Liver (tissue), 9 donors: ENCODE data around the gene UPK1A. TPM values are rescaled to one million over a fixed set of nuclear protein-coding genes. Genes with fewer than 3 reads are reported as not detected.

Experiments used
- DNase-seq: peaks from one replicate; pipeline ENCODE4 v3.0.0-alpha.2; 2017; ENCODE audit warnings: low spot score
- H3K27ac ChIP-seq, 2 donors: one replicate each; pipeline ENCODE4 v1.7.0; 2013; ENCODE audit warnings: inconsistent platforms in 2 of 2, low read length in 2 of 2, control low read depth in 1 of 2, low read depth in 1 of 2, mild to moderate bottlenecking in 1 of 2
- H3K27me3 ChIP-seq, 4 donors: one replicate each; pipeline versions ENCODE4 v1.6.1 to v1.7.0; 2013; ENCODE audit warnings: low read length in 3 of 4, inconsistent platforms in 1 of 4, mild to moderate bottlenecking in 1 of 4, moderate library complexity in 1 of 4; ENCODE audit not compliant: control insufficient read depth in 4 of 4, insufficient read depth in 4 of 4
- H3K36me3 ChIP-seq, 4 donors: one replicate each; pipeline versions ENCODE4 v1.6.1 to v1.7.0; 2013; ENCODE audit warnings: low read length in 3 of 4, mild to moderate bottlenecking in 3 of 4, low read depth in 1 of 4, moderate library complexity in 1 of 4; ENCODE audit not compliant: control insufficient read depth in 4 of 4, insufficient read depth in 3 of 4
- H3K4me1 ChIP-seq, 4 donors: one replicate each; pipeline versions ENCODE4 v1.6.1 to v1.7.0; 2013; ENCODE audit warnings: low read length in 3 of 4, mild to moderate bottlenecking in 3 of 4, moderate library complexity in 1 of 4; ENCODE audit not compliant: control insufficient read depth in 4 of 4, insufficient read depth in 4 of 4
- H3K4me3 ChIP-seq, 3 donors: one replicate each; pipeline versions ENCODE4 v1.6.1 to v1.7.0; 2013; ENCODE audit warnings: low read length in 3 of 3, control low read depth in 1 of 3, low read depth in 1 of 3, mild to moderate bottlenecking in 1 of 3
- H3K9ac ChIP-seq, 2 donors: one replicate each; pipeline ENCODE4 v1.7.0; 2013; ENCODE audit warnings: low read length in 2 of 2, mild to moderate bottlenecking in 2 of 2, moderate library complexity in 2 of 2, control low read depth in 1 of 2, low read depth in 1 of 2
- H3K9me3 ChIP-seq, 4 donors: one replicate each; pipeline versions ENCODE4 v1.6.1 to v1.7.0; 2013; ENCODE audit warnings: low read length in 3 of 4; ENCODE audit not compliant: control insufficient read depth in 4 of 4
- ATF3 ChIP-seq: IDR thresholded peaks from 2 replicates; pipeline ENCODE4 v1.6.1; 2016; ENCODE audit warnings: antibody characterized with exemption
- CTCF ChIP-seq: fragments of 150-350 bp; IDR thresholded peaks from 2 replicates; pipeline ENCODE4 v1.5.1; 2017; ENCODE audit warnings: improper control_type of control experiment, low read depth, low read length; ENCODE audit not compliant: missing input control
- EGR1 ChIP-seq, 2 donors: IDR thresholded peaks; 2 replicates each; pipeline ENCODE4 v1.6.1; 2016 to 2018; ENCODE audit warnings: antibody characterized with exemption in 2 of 2, low read depth in 2 of 2
- FOXA1 ChIP-seq: IDR thresholded peaks from 2 replicates; pipeline ENCODE4 v1.6.1; 2016; ENCODE audit warnings: antibody characterized with exemption
- FOXA2 ChIP-seq: IDR thresholded peaks from 2 replicates; pipeline ENCODE4 v1.6.1; 2016; ENCODE audit warnings: antibody characterized with exemption
- GABPA ChIP-seq, 2 donors: IDR thresholded peaks in 1 of 2; conservative IDR thresholded peaks in 1 of 2; 2 replicates each; pipeline ENCODE4 v1.6.1; 2016; ENCODE audit warnings: antibody characterized with exemption in 2 of 2, mild to moderate bottlenecking in 1 of 2, moderate library complexity in 1 of 2
- HNF4A ChIP-seq, 2 donors: conservative IDR thresholded peaks; 2 replicates each; pipeline ENCODE4 v1.6.1; 2016; ENCODE audit warnings: antibody characterized with exemption in 2 of 2, mild to moderate bottlenecking in 2 of 2
- HNF4G ChIP-seq: IDR thresholded peaks from 2 replicates; pipeline ENCODE4 v1.6.1; 2016; ENCODE audit warnings: antibody characterized with exemption
- JUND ChIP-seq, 2 donors: IDR thresholded peaks; 2 replicates each; pipeline ENCODE4 v1.6.1; 2016; ENCODE audit warnings: antibody characterized with exemption in 2 of 2
- NR2F2 ChIP-seq: IDR thresholded peaks from 2 replicates; pipeline ENCODE4 v1.6.1; 2016; ENCODE audit warnings: antibody characterized with exemption
- RAD21 ChIP-seq, 2 donors: IDR thresholded peaks; 2 replicates each; pipeline ENCODE4 v1.6.1; 2016; ENCODE audit warnings: antibody characterized with exemption in 2 of 2, mild to moderate bottlenecking in 2 of 2
- RXRA ChIP-seq, 2 donors: IDR thresholded peaks; 2 replicates each; pipeline ENCODE4 v1.6.1; 2017 to 2018; ENCODE audit warnings: antibody characterized with exemption in 2 of 2, mild to moderate bottlenecking in 1 of 2
- SP1 ChIP-seq: IDR thresholded peaks from 2 replicates; pipeline ENCODE4 v1.6.1; 2018; ENCODE audit warnings: antibody characterized with exemption, mild to moderate bottlenecking
- TAF1 ChIP-seq: conservative IDR thresholded peaks from 2 replicates; pipeline ENCODE4 v1.6.1; 2016; ENCODE audit warnings: antibody characterized with exemption, mild to moderate bottlenecking
- YY1 ChIP-seq: IDR thresholded peaks from 2 replicates; pipeline ENCODE4 v1.6.1; 2016; ENCODE audit warnings: antibody characterized with exemption, mild to moderate bottlenecking
- ZBTB33 ChIP-seq: IDR thresholded peaks from 2 replicates; pipeline ENCODE4 v1.6.1; 2016; ENCODE audit warnings: antibody characterized with exemption
- WGBS: extraction: QIAGEN DNeasy Blood & Tissue Kit; methylation state at CpG from one replicate; pipeline ENCODE4 v1.1.7; 2013; 5-methylcytosine and 5-hydroxymethylcytosine counted together
- polyA plus RNA-seq, 2 donors: library from polyadenylated mRNA; stranded (reverse) in 1 of 2; unstranded in 1 of 2; fragments of 200-250 nt in 1 of 2; fragments of >200 nt in 1 of 2; fragmentation: Nextera tagmentation in 1 of 2; extraction: Ambion mirVana in 1 of 2; gene quantifications; one replicate each; pipeline versions ENCODE4 v1.2.1 to v1.2.3, GENCODE V29; 2013 to 2015
- total RNA-seq, 2 donors: library from RNA; depleted of rRNA; stranded (reverse); fragments of >200 nt; gene quantifications; one replicate each; pipeline ENCODE4 v1.2.3, GENCODE V29; 2014
- TF ChIP-seq, protein P1 (sequence below): IDR thresholded peaks from 2 replicates; pipeline ENCODE4 v1.6.1; 2016; ENCODE audit warnings: antibody characterized with exemption
- TF ChIP-seq, protein P2 (sequence below): IDR thresholded peaks from 2 replicates; pipeline ENCODE4 v1.6.1; 2016; ENCODE audit warnings: antibody characterized with exemption, mild to moderate bottlenecking
- donor health status: healthy.
- donor health status: healthy.
- donor health status: healthy.
- donor health status: healthy.
- donor health status: healthy.

Gene UPK1A
- total RNA-seq: under 1 TPM in 1 of 2 donors, not detected in 1; 0.56 TPM
- polyA plus RNA-seq: under 1 TPM in 1 of 2 donors, not detected in 1; 0.10 TPM

GRCh38 chr19:35666251-35666913 lies at the start of gene UPK1A:
Gene UPK1A (plus strand): TSS chr19:35666517. CDS start chr19:35666813, 296 bp downstream.
- H3K9me3 ChIP-seq: no peaks in the 10 kb centered on the region
- H3K4me1 ChIP-seq: peaks cover 2 to 3% (median 3%) of the 10 kb centered on the region in 4 donors
- no peak within 1 kb of the TSS for H3K9ac ChIP-seq
- DNase-seq: no peak
- no peaks in the 10 kb centered on the region for H3K27me3 ChIP-seq
- WGBS: 82% methylated on average over 16 of the region's 16 CpGs
- no peak within 1 kb of the TSS for H3K27ac ChIP-seq
- H3K4me3 ChIP-seq: no peak within 1 kb of the TSS
- H3K36me3 ChIP-seq: peaks cover 2 to 6% (median 5%) of the 10 kb centered on the region in 4 donors
- TF ChIP-seq TAF1 (no peak), NR2F2 (no peak), JUND (IDR thresholded peaks at IDR 0.05) (no peak), RXRA (IDR thresholded peaks at IDR 0.05) (no peak), HNF4G (no peak), RAD21 (IDR thresholded peaks at IDR 0.05) (no peak), ZBTB33 (no peak), FOXA1 (no peak)

DNA sequence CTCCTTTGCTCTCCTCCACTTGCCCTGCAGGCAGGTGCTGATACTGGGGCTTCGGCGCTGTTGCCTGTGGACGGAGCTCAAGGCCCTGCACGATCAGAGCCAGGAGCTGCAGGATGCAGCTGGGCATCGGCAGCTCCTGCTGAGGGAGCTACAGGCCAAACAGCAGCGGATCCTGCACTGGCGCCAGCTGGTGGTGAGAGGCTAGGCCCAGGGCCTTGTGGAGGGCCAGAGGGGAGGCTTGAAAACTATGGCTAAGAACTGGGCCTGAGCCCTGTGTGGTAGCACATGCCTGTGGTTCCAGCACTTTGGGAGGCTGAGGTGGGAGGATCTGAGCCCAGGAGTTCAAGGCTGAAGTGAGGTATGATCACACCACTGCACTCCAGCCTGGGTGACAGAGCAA lies 47.5 kb upstream of the UPK1A start:
- TF ChIP-seq NR2F2 (no peak), TAF1 (no peak), ZBTB33 (no peak), FOXA1 (no peak), ATF3 (no peak), RXRA (IDR thresholded peaks at IDR 0.05) (no peak), HNF4G (no peak), HNF4A (conservative IDR thresholded peaks at IDR 0.05) (no peak), CTCF (no peak), RAD21 (IDR thresholded peaks at IDR 0.05) (no peak), JUND (IDR thresholded peaks at IDR 0.05) (no peak), YY1 (no peak), GABPA (IDR thresholded peaks at IDR 0.05 in 1 of 2, conservative IDR thresholded peaks at IDR 0.05 in 1 of 2) (no peak), SP1 (no peak), EGR1 (IDR thresholded peaks at IDR 0.05; ENCODE audit: low read depth in 2 of 2) (no peak), FOXA2 (no peak)
- TF ChIP-seq, protein P1, sequence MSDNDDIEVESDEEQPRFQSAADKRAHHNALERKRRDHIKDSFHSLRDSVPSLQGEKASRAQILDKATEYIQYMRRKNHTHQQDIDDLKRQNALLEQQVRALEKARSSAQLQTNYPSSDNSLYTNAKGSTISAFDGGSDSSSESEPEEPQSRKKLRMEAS: no peak
- TF ChIP-seq, protein P2, sequence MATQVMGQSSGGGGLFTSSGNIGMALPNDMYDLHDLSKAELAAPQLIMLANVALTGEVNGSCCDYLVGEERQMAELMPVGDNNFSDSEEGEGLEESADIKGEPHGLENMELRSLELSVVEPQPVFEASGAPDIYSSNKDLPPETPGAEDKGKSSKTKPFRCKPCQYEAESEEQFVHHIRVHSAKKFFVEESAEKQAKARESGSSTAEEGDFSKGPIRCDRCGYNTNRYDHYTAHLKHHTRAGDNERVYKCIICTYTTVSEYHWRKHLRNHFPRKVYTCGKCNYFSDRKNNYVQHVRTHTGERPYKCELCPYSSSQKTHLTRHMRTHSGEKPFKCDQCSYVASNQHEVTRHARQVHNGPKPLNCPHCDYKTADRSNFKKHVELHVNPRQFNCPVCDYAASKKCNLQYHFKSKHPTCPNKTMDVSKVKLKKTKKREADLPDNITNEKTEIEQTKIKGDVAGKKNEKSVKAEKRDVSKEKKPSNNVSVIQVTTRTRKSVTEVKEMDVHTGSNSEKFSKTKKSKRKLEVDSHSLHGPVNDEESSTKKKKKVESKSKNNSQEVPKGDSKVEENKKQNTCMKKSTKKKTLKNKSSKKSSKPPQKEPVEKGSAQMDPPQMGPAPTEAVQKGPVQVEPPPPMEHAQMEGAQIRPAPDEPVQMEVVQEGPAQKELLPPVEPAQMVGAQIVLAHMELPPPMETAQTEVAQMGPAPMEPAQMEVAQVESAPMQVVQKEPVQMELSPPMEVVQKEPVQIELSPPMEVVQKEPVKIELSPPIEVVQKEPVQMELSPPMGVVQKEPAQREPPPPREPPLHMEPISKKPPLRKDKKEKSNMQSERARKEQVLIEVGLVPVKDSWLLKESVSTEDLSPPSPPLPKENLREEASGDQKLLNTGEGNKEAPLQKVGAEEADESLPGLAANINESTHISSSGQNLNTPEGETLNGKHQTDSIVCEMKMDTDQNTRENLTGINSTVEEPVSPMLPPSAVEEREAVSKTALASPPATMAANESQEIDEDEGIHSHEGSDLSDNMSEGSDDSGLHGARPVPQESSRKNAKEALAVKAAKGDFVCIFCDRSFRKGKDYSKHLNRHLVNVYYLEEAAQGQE: no peak
- Histone ChIP-seq H3K36me3 (peaks cover 0 to 9% (median 2%) of the 10 kb centered on the region in 4 donors), H3K4me1 (no peaks in the 10 kb centered on the region), H3K27ac (no peak overlapping the region), H3K4me3 (no peak overlapping the region), H3K27me3 (no peaks in the 10 kb centered on the region), H3K9me3 (no peaks in the 10 kb centered on the region), H3K9ac (no peak overlapping the region)
- 89% methylated on average over 7 of the region's 7 CpGs for WGBS
- DNase-seq: no peak
